Keratinocyte (primary cell): ENCODE data around the gene MSI2. TPM values are rescaled to one million over a fixed set of nuclear protein-coding genes. Genes with fewer than 3 reads are reported as not detected.

ENCODE experiments used
- DNase-seq: peaks from one replicate; pipeline ENCODE4 v3.0.0-alpha.2; 2011; ENCODE audit warnings: low read depth, missing footprints, low spot score
- FAIRE-seq: peaks from 2 replicates; lab custom pipeline; 2011; peaks lifted over from hg19 to GRCh38; lab: Jason Lieb, UNC
- H2AFZ ChIP-seq: 2 replicates; pipeline ENCODE4 v1.6.0; 2012; ENCODE audit warnings: low read length, control low read depth, inconsistent platforms; ENCODE audit not compliant: control insufficient read depth
- H3K27ac ChIP-seq: 2 replicates; pipeline ENCODE4 v1.5.1; 2011; ENCODE audit warnings: low read length; ENCODE audit not compliant: control insufficient read depth, insufficient read depth
- H3K27me3 ChIP-seq: 3 replicates; pipeline ENCODE4 v1.6.0; 2011; ENCODE audit warnings: low read length; ENCODE audit not compliant: control insufficient read depth, insufficient read depth; ENCODE audit errors: extremely low read depth
- H3K36me3 ChIP-seq, 2 experiments: 2 replicates in 1 of 2; 3 replicates in 1 of 2; pipeline ENCODE4 v1.5.1; 2011; ENCODE audit warnings: low read length in 2 of 2, mild to moderate bottlenecking in 1 of 2; ENCODE audit not compliant: control insufficient read depth in 2 of 2, insufficient read depth in 2 of 2; ENCODE audit errors: extremely low read depth in 1 of 2
- H3K4me1 ChIP-seq: 3 replicates; pipeline ENCODE4 v1.5.1; 2011; ENCODE audit warnings: low read length; ENCODE audit not compliant: control insufficient read depth, insufficient read depth; ENCODE audit errors: extremely low read depth
- H3K4me2 ChIP-seq: 3 replicates; pipeline ENCODE4 v1.6.0; 2011; ENCODE audit warnings: low read depth, low read length; ENCODE audit not compliant: control insufficient read depth, insufficient read depth; ENCODE audit errors: extremely low read depth
- H3K4me3 ChIP-seq, 3 experiments: fragments of 200-600 bp in 1 of 3; sonication (generic) in 1 of 3; 2 replicates in 2 of 3; 3 replicates in 1 of 3; pipeline ENCODE4 v1.5.1; 2011 to 2016; ENCODE audit warnings: low read length in 3 of 3, mild to moderate bottlenecking in 3 of 3, control low read depth in 2 of 3, inconsistent platforms in 1 of 3, low read depth in 1 of 3, mixed read lengths in 1 of 3, mixed run types in 1 of 3, moderate library complexity in 1 of 3; ENCODE audit not compliant: control insufficient read depth in 2 of 3, insufficient read depth in 2 of 3; ENCODE audit errors: extremely low read depth in 1 of 3
- H3K79me2 ChIP-seq: 2 replicates; pipeline ENCODE4 v1.6.0; 2012; ENCODE audit warnings: low read length; ENCODE audit not compliant: control insufficient read depth, insufficient read depth
- H3K9ac ChIP-seq: 3 replicates; pipeline ENCODE4 v1.6.0; 2011; ENCODE audit warnings: low read length; ENCODE audit not compliant: control insufficient read depth, insufficient read depth; ENCODE audit errors: extremely low read depth
- H3K9me1 ChIP-seq: 3 replicates; pipeline ENCODE4 v1.6.0; 2011; ENCODE audit warnings: low read length; ENCODE audit not compliant: control insufficient read depth, insufficient read depth; ENCODE audit errors: extremely low read depth
- H3K9me3 ChIP-seq: 2 replicates; pipeline ENCODE4 v1.5.1; 2012; ENCODE audit warnings: low read depth, low read length; ENCODE audit not compliant: control insufficient read depth
- H4K20me1 ChIP-seq: 3 replicates; pipeline ENCODE4 v1.6.0; 2011; ENCODE audit warnings: low read length; ENCODE audit not compliant: control insufficient read depth, insufficient read depth; ENCODE audit errors: extremely low read depth
- EZH2 ChIP-seq: IDR thresholded peaks from one replicate; pipeline ENCODE4 v1.6.1; 2012; ENCODE audit warnings: inconsistent platforms, mild to moderate bottlenecking, low read length, moderate library complexity
- dilution Hi-C: fragments of 300-500 bp; cut with MboI; formaldehyde crosslinking; loops from one replicate; pipeline ENCODE4 v1.7.0; 2020; ENCODE audit warnings: low sequenced_read_pairs; ENCODE audit not compliant: extremely low pct_ligation_motif_present
- polyA plus RNA-seq, 5 experiments: library from polyadenylated mRNA; depleted of rRNA in 3 of 5; stranded (reverse) in 3 of 5; stranded (forward) in 1 of 5; unstranded in 1 of 5; fragments of >200 nt; gene quantifications; 1 replicate in 1 of 5; 2 replicates in 3 of 5; 3 replicates in 1 of 5; pipeline versions ENCODE4 v1.2.1 to v1.2.3, GENCODE V29; 2011 to 2012; ENCODE audit warnings: missing spikeins in 2 of 5, low read depth in 1 of 5, low replicate concordance in 1 of 5
- TF ChIP-seq, protein P1 (sequence below), 3 experiments: IDR thresholded peaks in 1 of 3; conservative IDR thresholded peaks in 1 of 3; optimal IDR thresholded peaks in 1 of 3; 2 replicates in 2 of 3; 3 replicates in 1 of 3; pipeline versions ENCODE3 to v1.5.1; 2011; ENCODE audit warnings: low read length in 3 of 3, mild to moderate bottlenecking in 3 of 3, moderate library complexity in 2 of 3, control low read depth in 1 of 3, inconsistent platforms in 1 of 3; ENCODE audit not compliant: insufficient read depth in 2 of 3; ENCODE audit errors: extremely low read depth in 1 of 3

Gene MSI2
- polyA plus RNA-seq, 1 donor (not counting 4 experiments of a cell fraction or from before 2014, with no cell fraction given) = 22.3 TPM

DNA sequence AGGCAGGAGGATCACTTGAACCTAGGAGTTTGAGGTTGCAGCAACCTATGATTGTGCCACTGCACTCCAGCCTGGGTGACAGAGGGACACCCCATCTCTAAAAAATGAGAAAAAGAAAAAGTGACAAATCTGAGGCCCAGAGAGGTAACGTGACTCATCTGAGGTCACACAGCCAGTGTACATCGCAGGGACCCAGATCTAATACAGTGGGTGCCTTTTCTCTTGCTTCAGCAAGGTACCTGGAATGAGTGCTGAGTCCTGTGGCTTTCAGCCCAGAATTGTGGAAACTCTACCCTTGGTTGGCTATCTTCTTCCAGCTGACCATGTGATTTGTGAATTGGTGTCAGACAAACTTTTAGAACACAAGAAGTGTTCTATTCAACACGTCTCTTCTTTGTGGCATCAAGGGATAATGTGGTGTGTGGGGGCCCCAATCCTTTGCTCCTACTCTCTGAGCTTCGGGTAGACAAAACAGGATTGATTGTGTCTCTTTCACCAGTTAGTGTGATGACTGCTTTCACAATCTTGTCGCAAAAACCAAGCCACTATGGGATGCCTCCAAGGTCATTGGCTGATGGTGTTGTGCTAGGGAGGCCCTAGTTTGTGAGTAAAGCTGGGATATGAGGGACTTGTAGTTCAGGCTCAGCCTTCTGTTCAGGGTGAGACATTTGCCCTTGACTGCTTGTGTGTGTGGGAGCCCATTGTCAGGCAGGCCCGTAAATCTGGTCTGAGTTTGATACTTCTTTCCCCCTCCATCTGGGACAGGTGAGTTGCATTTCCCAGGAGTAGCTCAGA, 71.0 kb downstream of the MSI2 start:
- dilution Hi-C loops = no loop called here
- no peak overlapping the region for H3K9ac ChIP-seq
- no peaks in the 10 kb centered on the region for H3K4me1 ChIP-seq
- no peak overlapping the region for H3K4me3 ChIP-seq
- H3K79me2 ChIP-seq = no peaks in the 10 kb centered on the region
- H4K20me1 ChIP-seq = no peaks in the 10 kb centered on the region
- DNase-seq (no peak), FAIRE-seq (no peak)
- H3K9me1 ChIP-seq = no peaks in the 10 kb centered on the region
- TF ChIP-seq EZH2 = no peak
- TF ChIP-seq, protein P1, sequence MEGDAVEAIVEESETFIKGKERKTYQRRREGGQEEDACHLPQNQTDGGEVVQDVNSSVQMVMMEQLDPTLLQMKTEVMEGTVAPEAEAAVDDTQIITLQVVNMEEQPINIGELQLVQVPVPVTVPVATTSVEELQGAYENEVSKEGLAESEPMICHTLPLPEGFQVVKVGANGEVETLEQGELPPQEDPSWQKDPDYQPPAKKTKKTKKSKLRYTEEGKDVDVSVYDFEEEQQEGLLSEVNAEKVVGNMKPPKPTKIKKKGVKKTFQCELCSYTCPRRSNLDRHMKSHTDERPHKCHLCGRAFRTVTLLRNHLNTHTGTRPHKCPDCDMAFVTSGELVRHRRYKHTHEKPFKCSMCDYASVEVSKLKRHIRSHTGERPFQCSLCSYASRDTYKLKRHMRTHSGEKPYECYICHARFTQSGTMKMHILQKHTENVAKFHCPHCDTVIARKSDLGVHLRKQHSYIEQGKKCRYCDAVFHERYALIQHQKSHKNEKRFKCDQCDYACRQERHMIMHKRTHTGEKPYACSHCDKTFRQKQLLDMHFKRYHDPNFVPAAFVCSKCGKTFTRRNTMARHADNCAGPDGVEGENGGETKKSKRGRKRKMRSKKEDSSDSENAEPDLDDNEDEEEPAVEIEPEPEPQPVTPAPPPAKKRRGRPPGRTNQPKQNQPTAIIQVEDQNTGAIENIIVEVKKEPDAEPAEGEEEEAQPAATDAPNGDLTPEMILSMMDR (optimal IDR thresholded peaks at IDR 0.05 in 1 of 3, IDR thresholded peaks at IDR 0.05 in 1 of 3, conservative IDR thresholded peaks at IDR 0.05 in 1 of 3; ENCODE audit: extremely low read depth in 1 of 3, insufficient read depth in 2 of 3, low read length in 3 of 3) = no peak
- no peaks in the 10 kb centered on the region for H3K9me3 ChIP-seq
- no peak overlapping the region for H3K27ac ChIP-seq
- H3K36me3 ChIP-seq = peaks cover 0 to 7% of the 10 kb centered on the region in 2 experiments
- no peak overlapping the region for H3K4me2 ChIP-seq
- H2AFZ ChIP-seq = no peak overlapping the region
- no peaks in the 10 kb centered on the region for H3K27me3 ChIP-seq

DNA sequence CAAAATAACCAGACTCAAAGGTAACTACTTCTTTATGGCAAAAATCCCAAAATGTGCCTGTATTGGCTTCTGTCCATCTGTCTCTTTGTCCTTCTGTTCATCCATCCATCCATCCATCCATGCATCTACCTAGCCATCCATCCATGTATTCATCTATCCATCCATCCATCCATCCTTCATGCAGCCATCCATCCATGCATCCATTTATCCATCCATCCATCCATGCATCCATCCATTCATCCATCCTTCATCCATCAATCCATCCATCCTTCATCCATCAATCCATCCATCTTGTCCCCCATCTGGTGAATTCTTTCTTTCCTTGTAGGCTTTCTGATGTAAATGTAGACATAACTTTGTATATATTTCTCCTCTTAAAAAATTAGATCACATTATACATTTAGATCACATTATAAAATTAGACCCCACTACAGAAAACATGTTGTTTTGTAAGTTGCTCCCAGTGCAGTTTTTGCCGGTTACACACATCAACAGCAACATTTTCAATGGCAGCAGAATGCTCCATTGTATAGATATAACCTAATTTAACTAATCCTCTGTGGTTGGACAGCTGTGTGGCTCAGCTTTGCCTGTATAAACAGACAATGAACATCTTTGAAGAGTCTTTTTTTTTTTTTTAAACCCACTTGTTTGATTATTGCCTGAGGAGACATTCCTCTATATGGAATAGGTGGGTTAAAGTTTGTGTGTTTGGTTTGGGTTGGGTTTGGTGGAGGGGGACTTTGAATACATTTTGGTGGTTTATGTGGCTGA, 72.0 kb downstream of the MSI2 start:
- Histone ChIP-seq H3K9ac (no peak overlapping the region), H3K4me2 (no peak overlapping the region), H3K4me3 (no peak overlapping the region), H3K36me3 (peaks cover 0 to 7% of the 10 kb centered on the region in 2 experiments), H3K79me2 (no peaks in the 10 kb centered on the region), H3K4me1 (no peaks in the 10 kb centered on the region), H3K9me3 (no peaks in the 10 kb centered on the region), H4K20me1 (no peaks in the 10 kb centered on the region), H3K27me3 (no peaks in the 10 kb centered on the region), H2AFZ (no peak overlapping the region), H3K9me1 (no peaks in the 10 kb centered on the region), H3K27ac (no peak overlapping the region)
- dilution Hi-C loops = no loop called here
- DNase-seq (no peak), FAIRE-seq (no peak)
- TF ChIP-seq EZH2 = no peak
- TF ChIP-seq, protein P1 (optimal IDR thresholded peaks at IDR 0.05 in 1 of 3, IDR thresholded peaks at IDR 0.05 in 1 of 3, conservative IDR thresholded peaks at IDR 0.05 in 1 of 3; ENCODE audit: extremely low read depth in 1 of 3, insufficient read depth in 2 of 3, low read length in 3 of 3) = no peak
